Measurements from ENCODE around the gene GABRB1.

Gene GABRB1

DNA sequence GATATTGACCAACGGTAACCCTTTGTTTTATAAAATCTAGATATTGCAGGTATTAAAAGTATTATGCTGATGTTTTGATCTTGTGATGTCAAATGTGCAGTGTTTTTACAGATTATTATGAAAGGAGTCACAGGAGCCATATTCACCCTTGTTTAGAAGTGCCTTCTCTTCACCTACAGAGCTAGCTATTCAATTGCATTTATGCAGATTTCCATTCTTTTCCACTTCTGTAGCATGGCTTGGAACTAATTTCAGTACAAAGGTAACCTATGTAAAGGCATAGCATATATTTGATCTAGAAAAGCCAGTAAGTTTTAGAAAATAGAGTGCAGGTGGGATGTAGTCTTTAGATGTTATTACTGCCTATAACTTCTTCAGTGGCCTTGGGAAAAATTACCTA, 176.2 kb downstream of the GABRB1 start:
- H3K4me3 ChIP-seq (ENCODE audit: low read depth, low read length): no peak overlapping the region

DNA sequence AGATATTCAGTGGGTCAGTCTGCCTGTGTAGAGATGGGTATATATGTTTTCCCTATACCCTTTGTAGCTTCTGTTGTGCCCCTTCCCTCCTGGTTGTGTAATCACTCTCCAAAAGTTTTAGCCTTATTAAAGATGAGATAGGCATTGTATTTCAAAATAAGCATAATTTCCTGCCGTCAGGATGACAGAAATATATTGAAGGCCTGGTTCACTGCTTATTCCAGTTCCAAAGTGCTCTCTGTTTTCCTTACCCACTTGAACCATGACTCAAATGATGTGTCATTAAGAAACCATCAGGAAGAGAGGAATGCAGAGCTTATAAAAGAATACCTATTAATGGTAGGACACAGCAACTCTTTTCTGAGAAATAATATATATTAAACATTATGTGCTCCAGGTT, 178.5 kb downstream of the GABRB1 start:
- H3K4me3 ChIP-seq (ENCODE audit: low read depth, low read length): no peak overlapping the region

DNA sequence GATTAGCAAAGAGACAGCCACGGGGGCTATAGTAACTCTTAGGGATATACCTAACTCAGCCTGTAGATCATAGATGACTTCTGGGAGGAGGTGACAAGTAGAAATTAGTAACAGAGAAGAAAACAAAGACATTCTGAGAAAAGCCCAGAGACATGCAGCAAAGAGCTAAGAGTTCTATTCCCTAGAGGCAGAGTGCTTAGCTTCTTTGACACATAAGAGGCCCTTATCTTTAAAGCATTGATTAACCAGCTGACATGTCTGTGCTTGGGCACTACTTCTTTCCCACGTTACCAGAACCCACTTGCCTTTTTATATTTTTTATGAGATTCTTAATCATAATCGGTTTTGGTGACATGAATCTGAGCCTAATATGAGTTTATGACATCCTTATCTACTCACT, 179.5 kb downstream of the GABRB1 start:
- H3K4me3 ChIP-seq (ENCODE audit: low read depth, low read length): no peak overlapping the region

DNA sequence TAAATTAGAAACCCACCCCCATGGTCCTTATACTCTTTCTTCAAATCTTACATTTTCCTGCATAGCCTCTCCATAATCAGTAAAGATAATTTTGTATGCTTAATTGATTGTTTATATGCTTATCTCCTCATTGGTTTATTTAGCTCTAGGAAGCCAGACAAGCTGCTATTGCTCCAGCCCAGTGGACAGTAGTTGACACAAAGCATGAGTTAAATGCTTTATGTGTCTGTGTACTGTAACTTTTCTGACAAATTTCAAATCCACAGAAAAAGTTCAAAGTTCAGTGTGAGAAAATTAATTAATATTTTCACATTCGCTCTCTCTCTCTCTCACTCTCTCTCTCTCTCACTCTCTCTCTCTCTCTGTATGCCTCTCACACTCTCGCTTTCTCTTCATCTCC, 181.7 kb downstream of the GABRB1 start:
- H3K4me3 ChIP-seq (ENCODE audit: low read depth, low read length): no peak overlapping the region

DNA sequence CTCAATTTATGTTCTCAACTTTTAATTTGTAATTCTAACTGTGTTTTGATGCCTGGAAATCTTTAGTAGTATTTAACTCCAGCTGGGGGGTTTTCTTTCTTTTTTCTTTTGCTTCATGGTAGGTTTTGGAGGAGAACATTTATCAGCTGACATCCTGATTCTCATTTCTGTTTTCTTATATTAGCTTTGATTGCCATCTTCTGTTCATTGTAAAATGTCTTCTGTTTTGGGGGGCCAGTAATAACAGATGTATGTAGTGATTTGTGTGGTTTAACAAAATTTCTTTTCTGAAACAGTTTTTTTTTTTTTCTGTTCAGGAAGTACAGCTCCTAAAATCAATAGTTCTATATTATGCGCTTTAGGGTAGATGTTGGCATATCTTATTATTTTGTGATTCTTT, 182.2 kb downstream of the GABRB1 start:
- no peak overlapping the region for H3K4me3 ChIP-seq (ENCODE audit: low read depth, low read length)

DNA sequence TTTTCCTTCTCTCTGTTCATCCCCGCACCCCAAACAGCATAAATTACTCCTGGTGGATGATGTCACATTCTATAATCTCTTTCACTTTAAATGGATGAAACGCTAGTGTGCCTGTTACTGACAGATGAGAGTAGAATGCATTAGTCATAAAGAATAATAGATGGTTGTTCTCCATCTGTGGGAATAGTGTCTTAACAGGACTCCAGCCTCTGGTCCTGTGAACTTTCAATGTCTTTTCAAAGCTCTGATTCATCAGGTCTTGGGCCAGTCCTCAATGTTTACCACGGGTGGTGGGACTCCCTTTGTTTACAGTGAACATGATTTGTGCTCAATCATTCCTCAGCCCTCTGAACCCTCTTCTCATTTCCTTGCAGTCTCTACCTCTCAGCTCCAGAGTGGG, 182.6 kb downstream of the GABRB1 start:
- H3K4me3 ChIP-seq (ENCODE audit: low read depth, low read length): no peak overlapping the region

DNA sequence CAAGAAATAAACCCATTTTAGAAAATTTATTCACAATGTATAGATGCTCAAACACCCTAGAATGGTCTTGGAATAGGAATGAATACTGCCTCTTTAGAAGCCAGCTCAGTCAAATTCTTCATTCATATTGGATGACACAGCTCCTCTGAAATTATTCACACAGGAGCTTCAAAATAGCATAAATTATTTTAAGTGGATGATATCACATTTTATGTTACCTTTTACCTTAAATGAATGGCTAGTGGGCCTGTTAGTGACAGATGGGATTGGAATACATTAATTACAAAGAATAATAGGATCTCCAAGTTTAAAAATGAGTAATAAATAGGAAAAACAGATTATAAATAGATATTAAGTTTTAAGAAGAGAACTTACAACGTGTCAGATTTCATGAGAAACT, 184.4 kb downstream of the GABRB1 start:
- no peak overlapping the region for H3K4me3 ChIP-seq (ENCODE audit: low read depth, low read length)

DNA sequence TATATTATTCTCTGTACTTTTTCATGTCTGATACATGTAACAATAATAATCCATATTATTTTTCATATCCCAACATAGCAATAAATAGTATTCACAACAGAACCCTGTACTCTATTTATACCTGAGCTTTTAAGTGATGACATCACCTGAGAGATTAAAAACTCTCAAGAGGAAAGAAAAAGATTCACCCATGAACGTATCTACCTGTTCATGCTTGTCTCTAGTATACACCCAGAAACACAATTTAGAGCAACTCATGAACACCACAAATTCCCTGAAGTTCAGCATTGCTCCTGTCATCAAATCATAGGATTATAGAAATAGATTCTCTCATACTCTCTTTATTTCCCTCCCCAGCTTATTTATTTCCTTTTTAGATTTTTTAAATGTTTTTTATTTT, 185.9 kb downstream of the GABRB1 start:
- H3K4me3 ChIP-seq (ENCODE audit: low read depth, low read length): no peak overlapping the region

DNA sequence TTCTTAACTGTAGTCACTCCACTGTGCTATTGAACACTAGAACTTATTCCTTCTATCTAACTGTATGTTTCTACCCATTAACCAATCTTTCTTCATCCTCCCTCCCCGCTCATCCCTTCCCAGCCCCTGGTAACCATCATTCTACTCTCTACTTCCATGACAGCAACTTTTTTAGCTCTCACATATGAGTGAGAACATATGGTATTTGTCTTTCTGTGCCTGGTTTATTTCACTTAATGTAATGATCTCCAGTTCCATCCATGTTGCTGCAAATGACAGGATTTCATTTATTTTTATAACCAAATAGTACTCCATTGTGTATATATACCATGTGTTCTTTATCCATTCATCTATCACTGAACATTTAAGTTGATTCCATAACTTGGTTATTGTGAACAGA, 186.5 kb downstream of the GABRB1 start:
- H3K4me3 ChIP-seq (ENCODE audit: low read depth, low read length): no peak overlapping the region

DNA sequence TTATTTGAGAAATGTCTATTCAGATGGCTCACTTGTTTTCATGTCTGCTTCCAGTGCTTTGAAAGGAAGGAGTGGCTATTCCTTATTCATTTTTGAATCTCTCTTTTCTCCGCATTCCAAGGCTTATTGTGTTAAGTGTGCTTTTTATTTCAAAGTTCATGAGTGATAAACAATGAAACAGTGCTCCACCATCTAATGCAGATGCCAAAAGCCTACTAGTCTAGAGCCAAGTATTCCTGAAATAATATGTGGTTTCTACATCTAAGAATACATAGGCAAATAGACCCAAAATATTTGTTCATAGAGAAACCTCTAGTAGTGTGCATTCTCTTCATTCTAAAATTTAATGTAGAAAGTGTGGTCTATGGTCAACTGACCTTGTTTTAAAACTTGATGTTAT, 187.3 kb downstream of the GABRB1 start:
- H3K4me3 ChIP-seq (ENCODE audit: low read depth, low read length): no peak overlapping the region

DNA sequence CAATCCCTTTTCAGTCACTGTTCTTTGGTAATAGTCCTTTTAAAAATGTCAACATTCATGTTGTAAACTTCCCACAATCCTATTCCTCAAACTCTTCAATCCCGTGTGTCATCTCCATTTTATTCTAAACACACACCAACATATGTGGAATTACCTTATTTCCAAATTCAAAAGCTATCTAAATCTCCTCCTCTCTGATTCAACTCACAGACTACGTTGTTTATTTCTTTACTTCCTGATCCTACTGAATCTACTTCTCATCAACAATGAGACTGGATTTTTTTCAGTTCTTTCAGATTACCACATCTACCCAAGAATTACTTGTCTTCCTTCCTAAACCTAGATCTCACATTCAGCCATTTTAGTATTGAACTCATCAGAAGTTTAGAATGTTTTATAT, 188.2 kb downstream of the GABRB1 start:
- H3K4me3 ChIP-seq (ENCODE audit: low read depth, low read length): no peak overlapping the region

DNA sequence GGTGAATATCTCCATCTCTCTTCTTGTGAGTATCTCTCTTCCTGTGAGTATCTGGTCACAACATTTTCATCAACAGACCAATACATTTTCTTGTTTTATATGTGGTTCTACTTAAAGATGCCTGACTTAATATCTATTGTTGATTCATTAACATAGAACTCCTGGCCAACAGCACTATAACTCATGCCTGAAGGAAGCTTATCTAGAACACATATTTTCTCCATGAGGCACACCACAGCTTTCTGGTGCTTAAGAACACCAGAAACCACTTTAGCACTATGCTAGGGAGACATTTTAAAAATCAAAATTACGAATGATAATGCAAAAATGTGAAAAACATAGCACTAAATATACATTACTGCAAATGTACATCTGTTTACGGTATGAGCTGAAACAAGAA, 190.4 kb downstream of the GABRB1 start:
- no peak overlapping the region for H3K4me3 ChIP-seq (ENCODE audit: low read depth, low read length)

DNA sequence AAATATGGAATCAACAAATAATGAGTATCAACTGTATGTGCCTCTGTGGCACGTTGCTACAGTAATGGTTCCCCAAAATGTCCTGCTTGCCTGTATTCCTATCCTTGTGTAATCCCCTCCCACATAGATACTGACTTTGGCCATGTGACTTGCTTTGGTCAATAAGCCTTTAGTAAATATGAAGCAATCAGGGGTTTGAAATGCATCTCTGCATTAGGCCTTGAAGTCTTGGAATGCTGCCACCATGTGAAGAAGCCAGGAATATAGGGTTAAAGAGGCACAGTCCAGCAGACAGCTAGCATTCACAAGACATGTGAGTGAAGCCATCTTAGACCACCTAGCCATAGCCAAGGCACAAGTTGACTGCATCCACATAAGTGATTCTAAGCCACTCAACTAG, 190.9 kb downstream of the GABRB1 start:
- no peak overlapping the region for H3K4me3 ChIP-seq (ENCODE audit: low read depth, low read length)

DNA sequence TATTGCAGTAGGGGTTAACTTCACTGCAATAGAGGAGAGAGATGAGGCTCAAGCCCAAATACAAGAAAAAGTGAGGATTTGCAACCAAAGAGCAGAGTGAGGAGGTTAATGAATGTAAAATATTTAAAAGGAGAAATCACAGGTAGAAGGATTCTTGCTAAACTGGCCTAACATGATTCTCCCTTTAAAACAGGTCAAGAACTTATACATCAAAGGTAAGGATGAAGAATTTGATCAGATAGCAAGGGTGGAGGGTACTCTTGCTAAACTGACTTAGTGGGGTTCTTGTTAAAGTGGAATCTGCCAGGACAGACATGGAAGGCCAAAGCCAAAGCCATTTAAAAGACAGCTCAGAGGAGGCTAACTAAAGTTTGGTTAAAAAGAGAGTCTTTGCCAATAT, 193.0 kb downstream of the GABRB1 start:
- no peak overlapping the region for H3K4me3 ChIP-seq (ENCODE audit: low read depth, low read length)

DNA sequence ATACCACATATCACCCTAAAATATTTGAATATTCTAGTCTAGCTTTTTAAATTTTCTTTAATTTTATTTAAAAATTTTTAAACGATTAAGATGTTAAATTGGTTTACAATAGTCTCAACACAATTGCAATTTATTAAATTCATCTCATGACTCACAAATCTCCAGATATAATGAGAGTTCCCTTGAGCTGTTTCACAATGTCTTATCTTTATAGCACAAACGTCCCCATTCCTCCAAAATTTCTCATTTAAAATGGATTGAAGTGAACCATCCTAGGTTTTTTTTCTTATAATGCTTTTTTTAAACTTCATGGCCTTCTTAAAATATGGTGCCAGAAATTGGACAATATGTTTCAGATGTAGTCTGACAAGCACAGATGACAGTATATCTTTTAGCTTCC, 204.4 kb downstream of the GABRB1 start:
- H3K4me3 ChIP-seq (ENCODE audit: low read depth, low read length): no peak overlapping the region

DNA sequence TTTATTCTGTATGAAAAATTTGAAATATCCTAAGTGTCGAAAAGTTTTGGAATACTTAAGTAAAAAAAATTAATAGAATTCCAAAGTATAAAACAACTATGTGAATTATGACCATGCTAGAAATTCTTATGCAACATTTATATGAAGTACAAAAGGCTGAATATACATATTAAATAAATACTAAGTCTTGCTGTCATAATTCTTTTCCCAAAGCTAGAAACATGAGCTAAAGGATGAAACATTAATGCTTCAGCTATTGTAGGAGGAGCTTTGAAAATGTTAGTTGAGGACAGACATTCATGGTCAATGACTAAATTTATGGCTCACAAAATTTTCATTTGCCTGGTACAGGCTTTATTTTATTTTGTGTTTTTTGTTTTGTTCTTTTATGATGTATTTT, 207.3 kb downstream of the GABRB1 start:
- no peak overlapping the region for H3K4me3 ChIP-seq (ENCODE audit: low read depth, low read length)

DNA sequence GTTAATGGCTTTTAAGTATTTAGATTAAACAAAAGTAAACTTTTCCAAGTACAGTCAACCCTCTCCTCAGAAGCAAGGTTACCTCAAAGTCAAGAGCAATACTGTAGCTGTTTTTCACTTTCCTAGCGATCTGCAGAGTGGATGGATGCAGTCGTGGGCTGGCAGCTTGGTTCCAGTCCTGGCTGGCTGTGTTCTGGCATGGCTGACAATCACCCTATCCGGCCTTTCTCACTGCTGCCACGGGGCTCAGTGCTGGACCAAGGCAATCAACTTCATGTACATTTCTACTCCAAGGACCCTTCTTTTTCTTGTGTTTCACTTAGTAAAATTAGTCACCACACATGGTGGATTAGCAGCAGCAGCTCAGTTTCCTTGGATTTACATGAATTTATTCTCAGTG, 208.3 kb downstream of the GABRB1 start:
- H3K4me3 ChIP-seq (ENCODE audit: low read depth, low read length): no peak overlapping the region

DNA sequence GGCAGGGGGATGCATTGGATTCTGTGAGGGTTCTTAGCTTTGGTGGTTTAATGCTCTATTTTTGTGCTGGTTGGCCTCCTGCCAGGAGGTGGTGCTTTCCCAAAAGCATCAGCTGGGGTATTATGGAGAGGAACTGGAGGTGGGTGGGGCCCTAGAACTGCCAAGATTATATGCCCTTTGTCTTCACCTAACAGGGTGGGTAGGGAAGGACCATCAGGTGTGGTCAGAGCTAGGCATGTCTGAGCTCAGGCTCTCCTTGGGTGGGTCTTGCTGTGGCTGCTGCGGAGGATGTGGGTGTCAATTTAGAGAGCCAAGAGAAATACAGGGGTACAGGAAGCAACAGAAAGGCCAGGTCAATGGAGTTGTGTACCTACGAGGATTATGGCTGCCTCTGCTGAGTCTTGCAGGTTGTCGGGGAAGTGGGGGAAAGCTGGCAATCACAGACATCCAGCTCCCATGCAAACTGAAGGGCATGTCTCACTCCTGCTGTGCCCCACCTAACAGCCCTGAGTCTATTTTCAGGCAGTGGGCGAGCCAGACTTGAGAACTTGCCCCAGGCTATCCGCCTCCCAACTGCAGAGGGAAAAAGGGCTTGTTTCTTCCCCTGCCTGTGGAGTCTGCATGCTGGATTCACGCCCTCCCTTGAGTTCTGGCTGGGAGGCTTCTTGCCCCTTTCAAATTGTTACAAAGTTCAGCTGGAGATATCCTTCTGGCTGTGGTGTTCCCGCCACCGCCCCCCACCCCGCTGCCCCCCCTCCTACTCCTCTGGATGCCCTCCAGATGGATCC, 220.2 kb downstream of the GABRB1 start:
- no peak overlapping the region for H3K4me3 ChIP-seq (ENCODE audit: low read depth, low read length)

DNA sequence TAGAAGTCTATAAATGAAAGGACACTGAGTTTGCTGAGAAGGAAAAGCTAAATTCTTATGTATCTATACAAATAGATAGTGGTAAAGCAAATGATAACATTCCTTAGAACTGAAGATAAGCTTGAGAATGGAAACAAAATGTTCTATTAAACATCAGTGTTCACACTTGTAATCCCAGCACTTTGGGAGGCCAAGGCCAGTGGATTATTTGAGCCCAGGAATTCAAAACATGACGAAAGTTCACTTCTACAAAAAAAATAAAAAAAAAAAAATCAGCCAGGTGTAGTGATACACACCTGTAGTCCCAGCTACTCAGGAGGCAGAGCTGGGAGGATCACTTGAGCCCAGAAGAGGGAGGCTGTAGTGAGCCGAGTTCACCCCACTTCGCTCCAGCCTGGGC, 232.4 kb downstream of the GABRB1 start:
- no peak overlapping the region for H3K4me3 ChIP-seq (ENCODE audit: low read depth, low read length)

DNA sequence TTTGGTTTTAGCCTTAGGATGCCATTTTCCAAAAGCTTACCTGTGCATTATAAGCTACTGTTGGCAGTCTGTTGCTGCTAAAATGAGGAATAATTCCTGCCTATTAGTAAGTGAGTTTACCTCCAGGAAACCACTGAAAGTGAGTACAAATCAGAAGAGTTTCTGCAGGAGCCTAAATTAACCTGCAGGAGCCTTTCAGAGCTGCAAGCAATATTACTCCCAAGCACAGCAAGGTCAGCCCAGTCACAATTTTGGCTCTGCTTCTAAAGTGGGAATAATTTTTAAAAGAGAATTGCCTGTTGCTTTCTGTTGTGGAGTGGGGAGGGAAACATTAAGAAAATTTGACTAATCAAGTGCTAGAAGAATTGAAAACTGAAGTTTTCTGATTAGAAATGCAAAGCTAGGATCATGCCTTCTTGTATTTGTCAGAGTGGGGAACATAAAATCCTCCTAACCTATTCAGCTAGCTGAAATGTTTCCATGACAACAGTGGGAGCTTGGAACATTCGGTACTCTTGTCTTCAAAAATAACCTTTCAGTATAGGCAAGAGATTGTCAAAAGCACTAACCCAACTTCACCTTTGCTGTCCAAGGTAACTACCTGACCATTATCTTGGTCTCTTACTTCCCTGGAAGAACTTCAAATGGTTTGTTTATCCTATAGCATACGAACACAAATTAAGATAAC, 239.0 kb downstream of the GABRB1 start:
- no peak overlapping the region for H3K4me3 ChIP-seq (ENCODE audit: low read depth, low read length)

DNA sequence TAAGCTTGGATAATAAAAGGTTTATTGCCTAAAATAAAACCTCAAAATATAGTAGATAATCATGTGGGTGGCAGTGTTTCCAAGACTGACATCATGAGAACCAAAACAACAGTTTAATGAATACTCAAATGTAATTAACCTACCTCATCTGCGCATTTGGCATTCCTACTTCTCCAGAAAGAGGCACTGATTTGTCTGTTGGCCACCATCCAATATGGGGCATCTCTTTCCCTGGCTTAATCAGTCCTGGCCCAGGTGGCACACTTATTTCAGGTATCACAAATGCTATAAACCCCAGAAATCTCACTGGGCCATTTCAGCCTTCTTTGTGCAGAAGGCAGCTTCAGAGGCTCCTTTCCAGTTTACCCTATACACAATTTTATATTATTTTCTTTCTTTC, 239.9 kb downstream of the GABRB1 start:
- H3K4me3 ChIP-seq (ENCODE audit: low read depth, low read length): no peak overlapping the region

DNA sequence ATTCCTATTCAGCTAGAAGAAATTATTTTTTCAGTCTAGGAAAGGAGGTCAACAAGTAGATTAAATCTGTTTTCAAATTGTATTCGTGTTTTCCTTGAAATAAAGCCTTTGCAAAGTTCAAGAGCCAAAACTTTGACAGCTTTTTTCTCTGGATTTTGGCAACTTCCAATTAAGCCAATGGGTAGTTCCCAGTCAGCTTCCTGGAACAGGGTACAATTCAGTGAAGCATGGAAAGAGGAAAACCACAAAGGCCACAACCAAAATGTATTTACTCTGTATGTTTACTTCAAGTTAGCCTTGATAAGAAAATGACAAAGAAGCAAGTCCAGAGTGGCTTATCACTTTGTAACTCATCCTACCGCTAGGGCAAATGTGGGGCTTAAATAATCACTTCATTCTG, 243.5 kb downstream of the GABRB1 start:
- no peak overlapping the region for H3K4me3 ChIP-seq (ENCODE audit: low read depth, low read length)

DNA sequence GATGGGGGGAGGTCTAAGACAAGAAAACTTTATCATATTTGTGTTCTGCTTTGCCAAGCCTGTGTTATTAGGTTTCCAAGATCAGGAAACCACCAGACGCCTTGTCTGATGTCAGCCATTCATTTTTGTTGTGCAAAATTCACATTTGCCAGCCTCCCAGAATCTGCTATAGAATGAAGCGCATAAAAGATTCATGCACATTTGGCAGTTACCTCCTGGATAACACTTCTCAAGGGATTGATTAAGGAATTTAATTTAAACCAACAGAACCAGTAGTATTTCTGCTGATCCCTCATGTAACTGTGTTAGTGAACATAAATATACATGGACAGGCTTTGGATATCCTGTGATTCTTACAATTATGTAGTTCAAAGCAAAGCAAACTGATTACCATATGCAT, 244.2 kb downstream of the GABRB1 start:
- H3K4me3 ChIP-seq (ENCODE audit: low read depth, low read length): no peak overlapping the region
